Stimulated activated CD4-positive, alpha-beta T cell treated with anti-CD3 and anti-CD28 coated beads, TNF-alpha, amount 100 ng/mL, for 4 hours (primary cell): ENCODE measurements around the gene TPO.
"Not testable (repeated sequence)": the region's sequence is repeated elsewhere in the genome, so short reads cannot be mapped to it uniquely, and the experiment has no call there.

ENCODE experiments used
- DNase-seq, 3 experiments: peaks; one replicate each; pipeline ENCODE4 v3.0.0-alpha.2; 2020; ENCODE audit warnings: low read depth in 3 of 3

The TPO gene

DNA sequence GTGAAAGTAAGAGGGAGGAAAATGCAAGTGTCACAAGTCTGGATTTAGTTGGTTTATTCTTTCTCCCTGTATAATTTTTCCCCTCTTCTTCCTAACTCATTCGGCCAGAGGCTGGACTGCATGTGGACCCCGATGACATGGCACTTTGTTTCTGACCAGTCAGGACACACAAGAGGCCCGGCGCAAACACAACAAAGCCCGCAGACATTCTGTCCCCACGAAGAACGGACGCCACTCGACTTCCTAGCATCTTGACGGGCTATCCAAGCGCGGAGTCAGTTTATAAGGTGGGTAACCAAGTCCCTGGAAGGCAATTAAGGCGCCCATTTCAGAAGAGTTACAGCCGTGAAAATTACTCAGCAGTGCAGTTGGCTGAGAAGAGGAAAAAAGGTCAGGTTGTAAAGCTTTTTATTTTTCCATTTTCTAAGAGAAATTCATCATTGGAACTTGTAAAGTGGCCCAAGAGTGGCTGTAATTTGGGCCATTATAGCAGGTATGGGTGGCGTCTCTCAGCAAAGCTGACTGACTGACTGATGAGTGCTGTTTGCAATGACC is at the start of gene TPO:
Gene TPO, plus strand, starts transcription at position 308 of the 555 bp plus-strand sequence. CDS start 946 bp downstream, outside the sequence.
- DNase-seq, result no peak

DNA sequence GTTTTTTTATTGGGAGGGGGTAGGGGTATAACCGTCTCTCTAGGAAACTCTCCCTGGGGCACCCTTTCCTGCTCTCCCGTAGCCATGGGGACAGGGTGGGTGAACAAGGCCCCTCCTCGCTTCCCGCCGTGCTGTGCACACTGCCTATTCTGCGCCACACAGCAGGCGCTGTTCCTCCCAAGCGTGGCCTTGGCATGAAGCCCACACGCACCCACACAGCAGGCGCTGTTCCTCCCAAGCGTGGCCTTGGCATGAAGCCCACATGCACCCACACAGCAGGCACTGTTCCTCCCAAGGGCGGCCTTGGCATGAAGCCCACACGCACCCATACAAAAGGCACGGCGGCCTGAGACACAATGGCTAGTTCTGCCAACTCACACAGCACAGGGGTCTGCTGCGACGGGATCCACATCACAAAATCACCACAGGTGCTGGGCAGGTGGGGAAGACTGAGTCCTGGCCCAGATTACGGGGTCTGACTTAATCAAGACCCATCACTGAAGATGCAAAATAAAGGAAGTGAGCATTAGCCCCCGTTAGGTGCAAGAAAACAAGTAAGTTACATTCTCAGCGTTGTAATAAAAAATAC is 46.6 kb upstream of the TPO start:
- DNase-seq, result peak in 1 of 3 experiments; percentile 10

DNA sequence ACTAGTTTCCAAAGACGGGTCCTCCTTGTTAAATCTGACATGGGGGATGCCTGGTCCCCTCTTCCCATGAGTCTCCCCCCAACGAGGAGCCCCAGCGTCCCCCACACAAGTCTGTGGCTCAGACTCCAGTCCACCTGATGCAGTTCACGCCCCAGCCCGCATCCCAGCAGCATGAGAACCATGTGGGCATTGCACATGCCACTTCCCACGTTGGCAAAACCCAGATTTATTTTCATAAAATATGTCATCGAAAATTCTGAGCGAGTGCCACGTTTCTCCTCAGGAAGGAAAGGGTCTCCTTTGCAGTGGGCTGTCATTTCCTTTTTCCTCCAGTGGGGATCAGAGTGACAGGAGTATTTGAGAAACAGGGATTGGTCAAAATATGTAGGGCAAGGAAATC is 45.7 kb upstream of the TPO start:
- no peak for DNase-seq

DNA sequence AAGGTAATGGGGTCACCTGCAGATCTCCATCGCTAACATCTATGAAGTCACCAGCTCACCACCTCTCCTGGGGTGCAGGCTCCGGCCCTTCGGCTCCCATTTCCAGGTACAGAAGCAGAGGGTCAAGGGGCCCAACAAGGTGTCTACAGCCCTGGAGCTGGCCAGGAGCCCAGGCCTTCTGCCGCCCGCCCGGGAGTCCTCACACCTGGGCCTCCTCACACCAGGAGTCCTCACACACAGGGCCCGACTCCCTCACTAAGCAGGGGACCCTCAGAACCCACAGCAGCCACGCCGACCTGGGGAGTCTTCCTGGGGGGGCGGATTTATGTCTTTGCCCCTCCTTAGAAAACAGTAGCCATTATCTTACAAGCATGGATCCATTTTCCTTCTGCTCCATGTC is 43.4 kb upstream of the TPO start:
- no peak for DNase-seq

DNA sequence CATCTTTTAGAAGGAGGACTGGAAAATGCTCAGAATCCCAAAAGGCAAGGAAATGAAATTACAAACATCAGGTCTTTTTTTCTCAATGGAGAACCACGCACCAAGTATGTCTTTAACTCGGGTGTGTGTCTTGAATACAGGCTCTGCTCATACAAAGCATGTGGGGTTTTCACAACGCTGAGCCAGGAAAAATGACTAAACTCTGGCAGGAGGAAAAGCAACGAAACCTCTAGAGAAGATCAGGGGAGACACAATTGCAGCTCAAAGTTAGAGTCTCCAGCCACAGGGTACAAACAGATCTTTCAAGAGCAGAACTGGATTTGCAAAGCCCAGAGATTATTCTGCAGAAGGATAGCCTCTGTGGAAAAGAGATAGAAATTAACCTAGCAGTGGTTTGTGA is 42.8 kb upstream of the TPO start:
- no peak for DNase-seq

DNA sequence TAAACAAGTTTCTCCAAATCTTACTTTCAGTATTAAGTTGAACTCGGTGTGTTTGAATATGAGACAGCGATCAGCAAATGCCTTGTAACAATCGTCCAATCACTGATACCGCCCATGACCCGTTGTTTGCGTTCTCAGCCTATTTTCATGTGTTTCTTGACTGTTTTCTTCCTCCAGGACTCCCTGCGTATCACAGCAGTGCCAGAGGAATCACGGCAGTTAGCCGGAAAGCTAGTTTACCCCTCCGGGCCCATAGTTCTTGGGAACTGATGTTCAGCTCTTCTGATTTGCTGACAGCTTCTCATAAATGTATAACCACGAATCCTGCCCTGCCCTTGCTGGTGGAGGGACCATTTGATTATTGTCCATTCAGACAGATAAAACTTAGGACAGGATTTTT is 42.2 kb upstream of the TPO start:
- no peak for DNase-seq

DNA sequence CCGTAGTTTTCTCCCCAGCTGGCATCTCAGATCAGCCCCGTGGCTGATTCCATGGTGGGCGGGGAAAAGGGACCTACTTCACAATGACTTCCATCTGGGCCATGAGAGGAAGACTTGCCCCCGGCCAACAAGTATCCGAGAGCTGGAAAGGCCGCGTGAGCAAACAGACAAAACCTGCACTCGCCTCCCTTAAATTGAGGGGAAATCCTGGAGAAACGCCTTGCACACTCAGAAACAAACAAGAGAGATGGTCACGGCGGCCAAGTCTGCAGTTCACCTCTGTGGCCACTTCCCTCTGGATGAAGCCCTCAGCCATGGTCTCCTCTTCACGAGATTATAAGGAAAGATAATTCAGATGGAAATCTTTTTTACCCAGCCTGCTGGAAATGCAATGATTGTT is 39.4 kb upstream of the TPO start:
- no peak for DNase-seq

DNA sequence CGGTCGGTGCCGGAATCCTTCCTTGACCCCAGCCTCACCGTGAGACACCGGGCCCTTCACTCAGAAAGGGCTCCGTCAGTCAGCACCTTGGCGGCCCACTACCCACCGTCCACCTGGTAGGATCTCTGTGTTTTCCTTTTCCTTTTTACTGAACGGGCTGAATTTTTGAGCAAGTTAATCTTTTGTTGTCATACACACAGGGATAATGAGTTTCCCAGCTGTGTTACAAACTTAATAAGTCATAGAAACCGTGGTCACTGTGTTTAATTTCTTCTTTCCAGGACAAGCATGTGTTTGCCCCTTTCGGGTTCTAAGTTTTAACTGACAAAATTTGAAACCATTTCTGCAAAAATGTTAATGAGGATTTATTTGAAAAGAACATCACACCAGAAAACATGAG is 39.0 kb upstream of the TPO start:
- DNase-seq, result no peak

DNA sequence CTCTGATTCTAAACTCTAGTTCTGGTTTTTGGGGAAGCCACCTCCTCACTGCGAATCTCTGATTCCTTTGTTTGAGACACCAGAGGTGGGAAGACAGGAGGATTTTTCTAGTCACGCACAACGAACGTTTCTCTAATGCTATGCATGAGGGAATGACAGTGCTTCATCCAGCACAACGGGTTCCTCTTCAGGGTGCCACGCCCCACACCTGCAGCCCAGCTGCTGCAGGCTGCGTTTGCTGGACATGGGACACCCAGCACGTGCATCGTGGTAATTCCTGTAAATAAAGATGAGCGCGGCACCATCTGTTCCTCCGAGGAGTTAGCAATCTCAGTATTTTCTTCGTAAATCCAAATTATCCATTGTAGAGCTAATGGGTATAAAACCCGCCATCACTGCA is 37.5 kb upstream of the TPO start:
- no peak for DNase-seq

DNA sequence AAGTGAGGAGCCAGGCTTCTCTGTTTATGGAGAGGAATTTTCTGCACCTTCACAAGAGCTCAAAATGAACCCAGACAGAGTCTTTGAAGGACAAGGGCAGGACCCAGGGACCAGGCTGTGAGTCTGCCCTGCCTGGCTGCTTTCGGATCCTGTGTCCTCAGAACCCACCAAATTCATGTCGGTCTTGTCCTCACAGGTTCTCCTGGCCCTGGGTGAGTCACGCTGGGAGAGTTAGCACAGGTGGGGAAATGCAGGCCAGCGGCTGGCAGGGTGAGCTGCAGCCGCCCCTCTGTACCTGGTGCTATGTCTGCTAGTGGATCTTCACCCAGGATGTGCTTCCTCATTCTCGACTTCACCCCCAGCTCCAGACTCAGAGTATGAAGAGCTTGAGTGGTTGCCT is 35.8 kb upstream of the TPO start:
- no peak for DNase-seq

DNA sequence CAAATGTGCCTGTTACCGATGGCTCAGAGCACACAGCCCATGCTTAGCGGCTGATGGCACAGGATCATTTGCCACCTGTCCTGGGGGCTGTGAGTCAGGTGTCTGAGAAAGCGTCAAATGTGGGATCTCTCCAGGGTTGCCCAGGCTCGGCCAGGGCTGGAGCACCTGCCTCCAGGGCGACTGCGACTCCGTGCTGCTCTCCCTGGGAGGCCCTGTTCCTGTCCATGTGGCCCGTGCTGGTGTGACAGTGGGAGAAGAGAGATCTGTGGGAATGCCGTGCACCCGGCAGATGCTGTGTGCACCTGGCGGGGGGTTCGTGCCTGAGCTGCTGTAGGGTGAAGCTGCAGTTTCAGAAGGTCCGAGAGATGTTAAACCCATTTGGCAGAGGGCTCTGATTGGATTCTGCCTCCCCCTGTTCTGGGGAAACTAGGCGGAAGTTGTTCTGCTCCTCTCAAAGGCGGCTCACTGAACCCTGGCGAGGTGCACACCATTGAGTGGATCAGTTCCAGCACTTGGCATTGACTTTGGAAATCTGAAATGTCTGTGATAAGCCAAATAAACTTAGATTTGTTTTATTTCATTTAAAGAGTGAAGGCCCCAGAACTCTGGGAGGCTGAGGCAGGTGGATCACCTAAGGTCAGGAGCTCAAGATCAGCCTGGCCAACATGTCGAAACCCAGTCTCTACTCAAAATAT is 34.7 kb upstream of the TPO start:
- no peak for DNase-seq

DNA sequence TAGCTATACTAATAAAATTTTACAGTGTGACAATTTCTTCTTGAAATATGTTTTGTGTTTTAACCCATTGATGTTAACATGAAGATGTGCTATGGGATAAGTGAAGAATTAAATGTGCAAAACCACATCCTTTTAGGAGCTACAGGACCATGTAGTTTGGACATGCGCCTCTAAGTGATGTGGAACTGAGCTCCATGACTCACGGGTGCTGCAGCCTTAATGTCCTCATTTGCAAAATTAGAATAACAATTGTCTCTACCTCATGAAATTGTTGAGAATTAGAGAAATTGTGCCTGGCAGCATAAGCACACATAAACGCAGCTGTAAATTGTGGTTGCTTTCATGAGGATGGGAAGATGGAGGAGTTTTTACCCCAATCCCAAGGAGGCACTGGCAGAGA is 31.6 kb upstream of the TPO start:
- DNase-seq, result no peak

DNA sequence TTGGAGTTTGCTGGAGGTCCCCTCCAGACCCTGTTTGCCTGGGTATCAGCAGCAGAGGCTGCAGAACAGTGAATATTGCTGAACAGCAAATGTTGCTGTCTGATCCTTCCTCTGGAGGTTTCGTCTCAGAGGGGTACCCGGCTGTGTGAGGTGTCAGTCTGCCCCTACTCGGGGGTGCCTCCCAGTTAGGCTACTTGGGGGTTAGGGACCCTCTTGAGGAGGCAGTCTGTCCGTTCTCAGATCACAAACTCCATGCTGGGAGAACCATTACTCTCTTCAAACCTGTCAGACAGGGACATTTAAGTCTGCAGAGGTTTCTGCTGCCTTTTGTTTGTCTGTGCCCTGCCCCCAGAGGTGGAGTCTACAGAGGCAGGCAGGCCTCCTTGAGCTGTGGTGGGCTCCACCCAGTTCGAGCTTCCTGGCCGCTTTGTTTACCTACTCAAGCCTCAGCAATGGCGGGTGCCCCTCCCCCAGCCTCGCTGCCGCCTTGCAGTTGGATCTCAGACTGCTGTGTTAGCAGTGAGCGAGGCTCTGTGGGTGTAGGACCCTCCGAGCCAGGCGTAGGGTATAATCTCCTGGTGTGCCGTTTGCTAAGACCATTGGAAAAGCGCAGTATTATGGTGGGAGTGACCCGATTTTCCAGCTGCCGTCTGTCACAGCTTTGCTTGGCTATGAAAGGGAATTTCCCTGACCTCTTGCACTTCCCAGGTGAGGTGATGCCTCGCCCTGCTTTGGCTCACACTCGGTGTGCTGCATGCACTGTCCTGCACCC is 25.1 kb upstream of the TPO start:
- DNase-seq, result not testable (repeated sequence)

DNA sequence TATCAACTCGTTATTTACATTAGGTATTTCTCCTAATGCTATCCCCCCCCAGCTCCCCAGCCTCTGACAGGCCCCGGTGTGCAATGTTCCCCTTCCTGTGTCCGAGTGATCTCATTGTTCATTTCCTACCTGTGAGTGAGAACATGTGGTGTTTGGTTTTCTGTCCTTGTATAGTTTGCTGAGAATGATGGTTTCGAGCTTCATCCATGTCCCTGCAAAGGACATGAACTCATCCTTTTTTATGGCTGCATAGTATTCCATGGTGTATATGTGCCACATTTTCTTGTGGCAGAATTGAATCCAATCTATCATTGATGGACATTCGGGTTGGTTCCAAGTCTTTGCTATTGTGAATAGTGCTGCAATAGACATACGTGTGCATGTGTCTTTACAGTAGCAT is 23.1 kb upstream of the TPO start:
- not testable (repeated sequence) for DNase-seq

DNA sequence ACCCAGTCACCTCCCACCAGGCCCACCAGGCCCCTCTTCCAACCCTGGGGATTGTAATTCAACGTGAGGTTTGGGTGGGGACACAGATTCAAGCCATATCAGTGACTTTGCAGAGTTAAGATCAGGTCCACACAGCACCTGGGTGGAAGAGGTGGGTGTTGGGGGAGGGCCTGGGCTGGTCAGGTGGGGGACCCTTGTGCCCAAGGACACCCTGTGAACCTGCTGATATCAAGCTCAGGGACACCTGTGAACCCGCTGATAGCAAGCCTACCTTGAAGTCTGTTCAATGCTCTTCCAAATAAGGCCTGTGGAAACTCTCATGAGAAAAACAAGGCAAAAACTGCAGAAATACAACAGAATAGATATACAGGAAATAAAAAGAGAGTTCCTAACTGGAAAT is 19.9 kb upstream of the TPO start:
- DNase-seq, result no peak

DNA sequence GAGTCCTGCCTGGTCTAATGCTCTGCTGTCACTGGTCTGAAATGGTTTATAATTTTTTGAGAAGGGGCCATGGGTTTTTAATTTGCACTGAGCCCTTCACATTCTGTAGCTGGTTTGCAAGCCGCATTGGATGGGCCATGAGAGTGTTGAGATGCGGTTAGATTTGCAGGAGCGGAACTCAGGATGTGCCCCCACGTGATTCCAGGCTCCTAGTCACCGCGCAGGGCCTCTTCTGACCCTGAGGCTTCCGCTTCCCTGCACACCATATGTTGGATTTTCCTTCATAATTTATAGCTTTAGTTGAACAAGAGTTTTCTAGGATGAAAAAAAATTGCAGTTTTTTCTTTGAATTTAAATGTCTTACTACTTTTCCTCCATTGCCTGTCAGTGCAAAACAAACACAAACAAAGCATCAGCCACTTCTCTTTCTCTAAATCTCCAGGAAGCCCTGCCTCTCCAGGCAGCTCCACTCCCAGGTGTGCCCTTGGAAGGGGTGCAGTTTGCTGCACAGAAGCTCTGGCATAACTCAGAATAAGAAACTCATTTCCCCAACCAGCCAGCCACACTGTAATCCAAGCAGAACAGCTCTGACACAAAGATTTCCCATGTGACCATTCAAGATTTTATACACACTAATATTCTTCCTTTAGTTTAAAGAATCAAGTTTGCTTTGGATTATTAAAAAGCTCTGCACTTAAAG is 18.4 kb upstream of the TPO start:
- DNase-seq, result no peak

DNA sequence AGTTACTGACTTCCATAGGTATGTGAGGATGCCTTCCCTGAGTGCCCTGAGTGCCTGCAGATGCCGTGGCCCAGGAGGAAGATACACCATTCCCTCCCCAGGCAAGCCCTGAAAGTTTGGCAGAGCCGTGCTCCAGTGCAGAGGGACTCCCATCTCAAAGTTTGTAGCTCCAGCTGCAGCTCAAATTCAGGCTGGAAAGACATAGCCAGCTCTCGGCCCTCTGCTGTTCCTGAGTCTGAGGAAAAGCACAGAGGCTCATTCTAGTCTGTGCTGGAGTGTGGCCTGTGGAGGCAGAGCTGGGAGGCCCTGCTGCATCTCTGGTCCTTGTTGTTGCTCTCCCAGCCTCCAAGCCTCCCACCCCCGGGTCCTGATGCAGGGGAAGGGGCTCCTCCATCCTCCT is 15.9 kb upstream of the TPO start:
- no peak for DNase-seq

DNA sequence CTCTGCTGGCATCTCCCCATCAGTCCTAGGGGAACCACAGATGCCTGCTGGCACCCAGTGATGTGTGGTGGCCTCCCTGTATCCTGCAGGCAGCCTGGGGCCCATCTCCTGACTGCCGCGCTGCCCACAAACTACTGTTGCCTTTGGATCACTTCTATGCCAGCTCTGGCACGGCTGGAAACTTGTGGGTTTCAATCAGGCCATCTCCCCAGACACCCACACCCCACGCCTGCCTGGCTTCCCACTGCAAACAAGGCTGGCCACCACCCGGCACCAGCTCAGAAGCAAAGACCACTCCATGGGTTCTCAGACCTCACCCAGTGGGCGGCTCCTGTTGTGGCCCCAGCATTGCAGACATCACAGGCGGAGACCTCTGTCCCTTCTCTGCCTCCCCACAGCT is 15.1 kb upstream of the TPO start:
- DNase-seq, result no peak

DNA sequence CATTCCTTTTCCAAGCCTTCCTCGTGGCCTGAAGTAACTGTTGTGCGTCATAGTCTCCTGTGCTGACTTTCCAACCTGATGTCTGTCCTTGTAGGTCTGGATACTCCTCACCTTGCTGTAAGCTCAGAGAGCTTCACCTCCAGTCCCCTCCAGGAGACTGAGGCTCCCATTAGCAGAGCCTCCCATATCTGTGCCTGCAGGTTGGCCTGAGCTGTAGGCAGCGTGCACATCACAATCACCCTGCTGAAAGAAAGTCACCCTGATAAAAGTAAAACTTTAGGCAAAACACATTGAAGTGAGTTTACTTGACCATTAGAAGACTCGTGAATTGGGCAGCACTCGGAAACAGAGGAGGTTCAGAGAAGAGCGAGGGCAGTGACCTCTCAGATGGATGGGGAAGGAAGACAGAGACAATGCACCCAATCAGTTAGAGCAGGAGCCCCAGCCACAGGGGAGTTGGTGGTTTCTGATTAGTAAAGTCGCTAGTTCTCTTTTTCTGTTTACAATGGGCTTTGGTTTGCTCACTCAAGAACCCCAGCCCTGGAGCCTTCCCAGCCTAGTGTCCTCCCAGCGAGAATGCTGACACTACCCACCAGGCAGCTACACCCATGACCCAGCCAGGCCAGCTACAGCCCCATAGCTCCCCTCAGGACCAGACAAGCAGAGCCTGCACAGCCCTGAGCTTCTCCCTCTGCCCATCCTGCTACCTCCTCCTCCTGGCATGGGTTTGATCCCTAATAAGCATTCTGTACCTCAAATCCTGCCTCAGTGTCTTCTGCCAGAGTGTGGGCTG is 12.1 kb upstream of the TPO start:
- DNase-seq, result no peak

DNA sequence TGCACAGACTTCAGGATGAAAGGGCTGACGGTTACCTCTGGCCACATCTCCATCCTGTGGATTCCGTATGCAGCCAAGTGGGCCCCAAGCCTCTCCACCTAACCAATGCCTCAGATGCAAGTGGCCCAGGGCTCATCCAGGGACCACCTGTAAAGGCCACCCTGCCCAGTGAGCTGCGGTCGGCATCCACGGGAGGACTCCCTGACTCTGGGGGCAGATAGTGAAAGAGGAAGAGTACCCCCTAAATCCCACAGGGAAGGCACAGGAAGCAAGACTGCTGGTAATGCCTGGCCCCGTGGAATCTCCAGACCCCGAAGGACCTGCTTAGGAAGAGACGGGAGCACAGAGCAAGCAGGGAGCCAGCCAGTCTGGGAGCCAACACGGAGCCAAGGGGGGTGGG is 11.2 kb upstream of the TPO start:
- no peak for DNase-seq

DNA sequence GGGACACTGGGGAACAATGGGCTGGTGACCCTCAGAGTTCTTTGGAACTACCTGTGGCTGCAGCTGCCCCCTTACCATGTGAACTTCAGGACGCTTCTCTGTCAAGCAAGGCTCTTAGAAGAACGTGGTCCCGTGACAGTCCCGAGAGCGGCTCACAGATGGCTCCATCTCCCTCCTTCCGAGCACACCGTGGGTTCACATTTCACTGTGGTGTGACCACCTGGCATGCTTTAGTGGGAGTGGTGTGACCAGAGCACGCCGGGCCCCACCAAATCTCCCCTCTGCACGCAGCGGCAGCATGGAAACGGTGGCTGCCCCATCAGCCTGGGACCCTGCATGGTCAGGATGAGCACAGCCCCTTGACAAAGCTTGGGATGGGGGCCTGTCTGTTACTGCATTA is 9.7 kb upstream of the TPO start:
- no peak for DNase-seq
